Activated naive CD4-positive, alpha-beta T cell treated with anti-CD3 and anti-CD28 coated beads, Interleukin-2, amount 10 ng/mL, durations not matched to agents 7 days and 5 days (primary cell): ENCODE results near the gene CDH1.
"Not testable (repeated sequence)": the region's sequence is repeated elsewhere in the genome, so short reads cannot be mapped to it uniquely, and the experiment has no call there.

Source experiments
- CTCF ChIA-PET: fragments of 350-600 bp; sonication (Branson Sonifier 250); formaldehyde crosslinking; loops from one replicate; lab custom pipeline; 2021; ENCODE audit warnings: antibody characterized with exemption; lab: Charles Lee
- DNase-seq: peaks from one replicate; pipeline ENCODE4 v3.0.0-alpha.2; 2020
- H3K27ac Mint-ChIP-seq: one replicate; pipeline ENCODE4 v1.8.0; 2021; ENCODE audit warnings: mild to moderate bottlenecking, moderate library complexity, mixed read lengths
- H3K27me3 Mint-ChIP-seq: one replicate; pipeline ENCODE4 v1.8.0; 2021; ENCODE audit warnings: mild to moderate bottlenecking, mixed read lengths
- H3K36me3 Mint-ChIP-seq: one replicate; pipeline ENCODE4 v1.8.0; 2021; ENCODE audit warnings: mixed read lengths
- H3K4me1 Mint-ChIP-seq: one replicate; pipeline ENCODE4 v1.8.0; 2021; ENCODE audit warnings: mixed read lengths
- H3K4me3 Mint-ChIP-seq: one replicate; pipeline ENCODE4 v1.8.0; 2021; ENCODE audit warnings: mild to moderate bottlenecking, moderate library complexity, mixed read lengths
- H3K9me3 Mint-ChIP-seq: one replicate; pipeline ENCODE4 v1.8.0; 2021; ENCODE audit warnings: mixed read lengths

The CDH1 gene

GRCh38 chr16:68716516-68716915, 20.6 kb upstream of the CDH1 start:
- H3K27me3 Mint-ChIP-seq, DNase-seq, H3K36me3 Mint-ChIP-seq, H3K4me1 Mint-ChIP-seq, H3K4me3 Mint-ChIP-seq, H3K9me3 Mint-ChIP-seq, H3K27ac Mint-ChIP-seq: not testable (repeated sequence)
- CTCF ChIA-PET: interaction anchor here (1.1 kb wide), 1 partner anchor 126 kb away, joined by 3 read pairs; no protein-coding TSS in a partner anchor

GRCh38 chr16:68717684-68718083, 19.4 kb upstream of the CDH1 start:
- CTCF ChIA-PET: interaction anchor here (1.7 kb wide), 1 partner anchor 83 kb away, joined by 6 read pairs; no protein-coding TSS in a partner anchor
- Mint-ChIP-seq H3K9me3 (peaks cover 3% of the 10 kb centered on the region), H3K36me3 (peaks cover 1% of the 10 kb centered on the region), H3K27me3 (no peaks in the 10 kb centered on the region), H3K27ac (no peak overlapping the region), H3K4me3 (no peak overlapping the region), H3K4me1 (peaks cover 6% of the 10 kb centered on the region)
- DNase-seq: no peak

GRCh38 chr16:68718590-68718989, 18.5 kb upstream of the CDH1 start:
- H3K4me3 Mint-ChIP-seq: no peak overlapping the region
- H3K9me3 Mint-ChIP-seq: peaks cover 3% of the 10 kb centered on the region
- no peaks in the 10 kb centered on the region for H3K27me3 Mint-ChIP-seq
- DNase-seq: no peak
- peaks cover 6% of the 10 kb centered on the region for H3K4me1 Mint-ChIP-seq
- CTCF ChIA-PET: interaction anchor here (1.7 kb wide), 1 partner anchor 82 kb away, joined by 6 read pairs; no protein-coding TSS in a partner anchor
- H3K36me3 Mint-ChIP-seq: peaks cover 1% of the 10 kb centered on the region
- H3K27ac Mint-ChIP-seq: no peak overlapping the region

GRCh38 chr16:68719993-68720489, 17.1 kb upstream of the CDH1 start:
- Mint-ChIP-seq H3K9me3 (peaks cover 3% of the 10 kb centered on the region), H3K27ac (no peak overlapping the region), H3K4me3 (no peak overlapping the region), H3K4me1 (peaks cover 6% of the 10 kb centered on the region), H3K27me3 (no peaks in the 10 kb centered on the region), H3K36me3 (peaks cover 1% of the 10 kb centered on the region)
- no peak for DNase-seq
- CTCF ChIA-PET: no interaction called here

GRCh38 chr16:68722119-68723024, 14.7 kb upstream of the CDH1 start:
- peaks cover 1% of the 10 kb centered on the region for H3K36me3 Mint-ChIP-seq
- H3K9me3 Mint-ChIP-seq: peaks cover 1% of the 10 kb centered on the region

GRCh38 chr16:68724797-68725196, 12.3 kb upstream of the CDH1 start:
- no peaks in the 10 kb centered on the region for H3K9me3 Mint-ChIP-seq
- peaks cover 4% of the 10 kb centered on the region for H3K4me1 Mint-ChIP-seq
- H3K4me3 Mint-ChIP-seq: no peak overlapping the region
- no peak overlapping the region for H3K27ac Mint-ChIP-seq
- no peak for DNase-seq
- no peaks in the 10 kb centered on the region for H3K36me3 Mint-ChIP-seq
- peaks cover 6% of the 10 kb centered on the region for H3K27me3 Mint-ChIP-seq
- CTCF ChIA-PET: no interaction called here

More at GRCh38 chr16:68722119-68723024, 14.7 kb upstream of the CDH1 start:
- Mint-ChIP-seq H3K4me3 (no peak overlapping the region), H3K27ac (no peak overlapping the region), H3K4me1 (peaks cover 6% of the 10 kb centered on the region), H3K27me3 (peaks cover 6% of the 10 kb centered on the region)
- no peak for DNase-seq
- CTCF ChIA-PET: interaction anchor here (0.6 to 1.2 kb wide), 2 partner anchors 8 to 17 kb away, joined by 3 read pairs; no protein-coding TSS in a partner anchor

- DNase-seq: no peak
- Mint-ChIP-seq H3K4me3 (no peak overlapping the region), H3K36me3 (no peaks in the 10 kb centered on the region), H3K27ac (no peak overlapping the region), H3K4me1 (no peaks in the 10 kb centered on the region), H3K27me3 (peaks cover 15% of the 10 kb centered on the region), H3K9me3 (no peaks in the 10 kb centered on the region)
- CTCF ChIA-PET: no interaction called here
These were observed 8.6 kb upstream of the CDH1 start for GRCh38 chr16:68728523-68728922.

GRCh38 chr16:68731637-68732036, 5.5 kb upstream of the CDH1 start:
- no peaks in the 10 kb centered on the region for H3K9me3 Mint-ChIP-seq
- H3K4me1 Mint-ChIP-seq: peaks cover under 1% of the 10 kb centered on the region
- H3K27ac Mint-ChIP-seq: no peak overlapping the region
- peaks cover 34% of the 10 kb centered on the region for H3K27me3 Mint-ChIP-seq
- no peaks in the 10 kb centered on the region for H3K36me3 Mint-ChIP-seq
- H3K4me3 Mint-ChIP-seq: no peak overlapping the region
- DNase-seq: no peak
- CTCF ChIA-PET: no interaction called here

- no peak overlapping the region for H3K27ac Mint-ChIP-seq
- no peaks in the 10 kb centered on the region for H3K9me3 Mint-ChIP-seq
- peaks cover 40% of the 10 kb centered on the region for H3K27me3 Mint-ChIP-seq
- H3K4me3 Mint-ChIP-seq: no peak overlapping the region
- DNase-seq: no peak
- CTCF ChIA-PET: no interaction called here
- peaks cover 3% of the 10 kb centered on the region for H3K4me1 Mint-ChIP-seq
- H3K36me3 Mint-ChIP-seq: no peaks in the 10 kb centered on the region
These were observed 4.9 kb upstream of the CDH1 start for GRCh38 chr16:68732042-68732680.

- no peak for DNase-seq
- Mint-ChIP-seq H3K4me3 (no peak overlapping the region), H3K36me3 (no peaks in the 10 kb centered on the region), H3K27ac (no peak overlapping the region), H3K27me3 (peaks cover 47% of the 10 kb centered on the region), H3K9me3 (no peaks in the 10 kb centered on the region), H3K4me1 (peaks cover 6% of the 10 kb centered on the region)
- CTCF ChIA-PET: no interaction called here
These were observed 4.2 kb upstream of the CDH1 start for GRCh38 chr16:68732741-68733399.

GRCh38 chr16:68733570-68733969, 3.5 kb upstream of the CDH1 start:
- Mint-ChIP-seq H3K9me3 (no peaks in the 10 kb centered on the region), H3K36me3 (no peaks in the 10 kb centered on the region), H3K27me3 (peaks cover 54% of the 10 kb centered on the region), H3K27ac (no peak overlapping the region), H3K4me3 (no peak overlapping the region), H3K4me1 (peaks cover 6% of the 10 kb centered on the region)
- CTCF ChIA-PET: no interaction called here
- no peak for DNase-seq

GRCh38 chr16:68734782-68735181, 2.3 kb upstream of the CDH1 start:
- CTCF ChIA-PET: no interaction called here
- DNase-seq: no peak
- Mint-ChIP-seq H3K27ac (no peak overlapping the region), H3K27me3 (peaks cover 64% of the 10 kb centered on the region), H3K4me3 (no peak overlapping the region), H3K9me3 (no peaks in the 10 kb centered on the region), H3K36me3 (no peaks in the 10 kb centered on the region), H3K4me1 (peaks cover 6% of the 10 kb centered on the region)

- peak overlapping the region; percentile 17 for H3K4me3 Mint-ChIP-seq
- H3K27ac Mint-ChIP-seq: no peak overlapping the region
- H3K9me3 Mint-ChIP-seq: no peaks in the 10 kb centered on the region
- no peak for DNase-seq
- CTCF ChIA-PET: interaction anchor here (1.0 kb wide), 1 partner anchor 61 kb away, joined by 3 read pairs; no protein-coding TSS in a partner anchor
- no peaks in the 10 kb centered on the region for H3K36me3 Mint-ChIP-seq
- H3K4me1 Mint-ChIP-seq: peaks cover 9% of the 10 kb centered on the region
- H3K27me3 Mint-ChIP-seq: peaks cover 69% of the 10 kb centered on the region
These were observed 531 bp upstream of the CDH1 start for GRCh38 chr16:68736561-68736960.
